GM21529 (cell line): ENCODE data around the gene TBC1D8.
A peak's percentile ranks its signal among the peaks of the same experiment; 100 is the strongest.

Source experiments
- ATAC-seq: cut with Tn5 transposase; IDR thresholded peaks from one replicate; pipeline ENCODE4 v1.9.1; 2021; ENCODE audit not compliant: unreplicated experiment

TBC1D8 gene

DNA sequence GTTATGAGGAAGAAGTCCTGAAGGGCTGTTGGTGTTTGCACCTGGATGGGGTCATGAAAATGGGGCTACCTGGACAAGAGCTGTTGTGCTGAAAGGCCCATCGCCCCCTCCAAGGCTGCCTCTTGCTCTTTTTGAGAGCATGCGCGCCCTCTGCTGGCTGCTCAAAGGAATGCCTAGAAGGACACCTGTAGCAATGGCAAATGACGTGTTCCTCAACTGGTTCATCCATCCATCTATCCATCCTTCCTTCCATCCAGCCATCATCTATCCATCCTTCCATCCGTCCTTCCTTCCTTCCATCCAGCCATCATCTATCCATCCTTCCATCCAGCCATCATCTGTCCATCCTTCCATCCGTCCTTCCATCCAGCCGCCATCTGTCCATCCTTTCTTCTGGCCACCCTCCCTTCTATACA lies 166.3 kb downstream of the TBC1D8 start:
- ATAC-seq = peak; percentile 72

DNA sequence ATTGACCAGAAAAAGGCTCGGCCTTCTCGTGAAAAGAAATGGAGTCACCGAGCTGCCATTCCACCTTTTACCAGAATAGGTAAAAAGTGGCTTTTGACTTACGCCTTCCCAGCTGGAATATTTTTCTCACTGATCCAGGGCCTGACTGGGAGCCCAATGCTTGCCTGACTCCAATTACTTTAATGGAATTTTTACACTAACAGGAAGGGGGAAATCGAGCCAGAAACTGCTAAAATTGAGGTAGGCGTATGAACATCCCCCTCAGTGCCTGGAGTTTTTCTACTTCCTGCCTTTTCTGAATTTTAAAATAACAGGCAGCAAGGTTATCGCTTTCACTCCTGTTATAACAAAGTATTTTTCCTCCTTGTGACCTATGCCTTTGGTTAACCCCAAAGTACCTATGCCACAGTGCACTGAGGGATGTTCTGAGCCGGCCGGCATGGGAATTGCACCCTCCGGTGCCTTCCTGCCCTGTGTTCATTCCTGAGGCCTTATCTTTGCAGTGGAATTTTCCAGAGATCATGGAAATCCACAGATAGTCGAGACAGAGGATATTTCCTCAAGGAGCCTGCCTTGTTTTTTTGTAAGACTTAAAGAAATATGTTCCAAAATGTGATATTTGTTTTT lies 167.4 kb downstream of the TBC1D8 start:
- no peak for ATAC-seq

DNA sequence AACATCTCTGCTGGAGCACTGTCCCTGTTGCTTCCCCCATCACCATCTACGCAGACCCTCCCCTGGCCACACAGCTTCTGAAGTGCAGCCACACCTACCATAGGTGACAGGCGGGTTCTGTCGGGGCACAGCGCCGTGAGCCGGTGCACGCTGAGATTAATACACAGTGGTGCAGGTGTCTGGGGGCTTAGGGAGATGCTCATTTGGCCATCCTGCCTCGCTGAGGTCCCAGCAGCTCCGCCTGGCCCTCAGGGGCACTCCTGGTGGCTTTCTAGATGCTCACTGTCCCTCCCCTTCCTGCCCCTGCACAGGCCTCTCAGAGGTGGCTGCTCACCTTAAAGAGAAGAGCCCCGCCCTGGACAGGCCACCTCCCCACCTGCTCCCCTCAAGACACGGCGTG lies 168.0 kb downstream of the TBC1D8 start:
- no peak for ATAC-seq

DNA sequence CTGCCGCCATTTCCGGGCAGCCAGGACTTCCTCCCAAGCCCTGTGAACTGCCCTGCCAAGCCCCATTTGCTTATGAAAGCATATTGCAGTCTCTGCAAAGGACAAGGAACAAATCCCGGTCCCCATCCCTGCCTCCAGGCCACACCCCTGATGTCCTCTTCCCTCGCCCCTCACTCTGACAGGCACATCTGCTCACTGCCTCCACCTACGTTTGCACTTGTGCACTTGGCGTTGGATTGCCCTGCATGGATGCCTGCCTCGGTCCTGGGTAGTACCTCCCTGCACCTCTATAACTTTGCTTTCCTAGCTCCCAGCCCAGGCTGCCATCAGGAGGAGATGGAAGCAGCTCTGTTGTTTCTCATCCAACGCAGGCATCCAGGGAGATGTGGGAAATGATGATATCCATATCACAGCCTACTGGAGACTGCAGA lies 168.7 kb downstream of the TBC1D8 start:
- ATAC-seq = no peak

DNA sequence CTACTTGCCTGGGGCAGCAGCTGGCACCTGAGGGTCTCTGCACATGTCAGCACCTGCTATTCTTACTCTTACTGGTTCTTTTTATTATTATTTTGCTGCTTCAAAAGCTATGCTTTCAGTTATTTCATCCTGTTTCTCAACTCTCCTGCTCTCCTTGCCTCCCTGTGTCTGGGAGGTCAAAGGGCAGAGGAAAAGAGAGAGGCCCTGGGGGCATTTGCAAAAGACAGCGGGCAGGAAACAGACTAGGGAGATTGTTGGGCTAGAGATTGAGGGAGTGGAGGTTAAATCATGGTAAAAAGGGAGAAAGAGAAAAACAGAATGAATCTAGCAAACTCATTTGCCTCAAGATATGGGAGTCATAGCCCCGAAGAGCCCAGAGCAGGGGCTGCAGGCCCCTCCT lies 170.2 kb downstream of the TBC1D8 start:
- no peak for ATAC-seq

DNA sequence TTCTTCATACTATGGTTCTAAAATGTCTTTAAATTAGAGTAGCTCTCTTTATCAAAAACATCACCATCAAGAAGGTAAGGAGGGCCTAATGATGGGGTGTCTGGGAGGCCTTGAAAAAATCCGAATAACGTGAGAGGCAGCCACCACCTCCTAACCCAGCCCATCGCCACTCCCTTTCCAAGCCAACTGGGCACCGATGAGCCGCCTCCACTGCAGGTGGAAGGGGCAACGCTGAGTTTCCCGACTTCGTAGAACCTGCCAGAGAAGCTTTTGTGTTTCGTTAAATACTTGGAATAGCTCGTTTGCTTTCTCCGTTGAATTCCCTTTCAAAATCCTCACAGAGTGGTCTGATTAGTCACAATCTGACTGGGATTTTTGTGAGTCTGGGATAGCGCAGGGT lies 171.1 kb downstream of the TBC1D8 start:
- ATAC-seq = no peak

DNA sequence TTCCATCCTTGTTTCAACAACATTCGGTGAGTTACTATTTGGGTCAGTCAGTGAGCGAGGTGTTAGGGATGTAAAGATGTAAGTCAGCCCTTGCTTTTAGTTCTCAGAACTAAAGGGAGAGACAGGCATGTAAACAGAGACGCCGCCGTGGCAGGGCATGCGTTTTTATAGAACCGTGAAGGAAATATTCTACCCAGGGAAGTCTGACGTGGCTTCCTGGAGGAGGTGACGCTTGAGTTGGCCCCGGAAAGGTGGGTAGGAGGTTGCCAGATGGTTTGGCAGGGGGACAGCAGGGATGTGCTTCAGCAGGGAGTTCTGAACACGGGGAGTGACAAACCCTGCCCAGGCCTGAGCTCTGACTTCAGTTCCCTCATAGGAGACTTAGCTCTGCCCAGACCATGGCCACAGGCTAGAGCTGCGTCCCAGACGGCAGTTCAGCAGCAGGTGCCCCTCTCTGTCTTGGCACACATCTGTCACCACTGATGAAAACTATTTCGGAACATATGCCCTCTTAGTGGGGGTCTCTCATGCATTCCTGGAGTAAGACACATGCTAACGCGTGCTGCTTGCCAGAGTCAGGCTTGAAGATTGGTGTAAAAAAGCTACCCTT lies 172.5 kb downstream of the TBC1D8 start:
- no peak for ATAC-seq

DNA sequence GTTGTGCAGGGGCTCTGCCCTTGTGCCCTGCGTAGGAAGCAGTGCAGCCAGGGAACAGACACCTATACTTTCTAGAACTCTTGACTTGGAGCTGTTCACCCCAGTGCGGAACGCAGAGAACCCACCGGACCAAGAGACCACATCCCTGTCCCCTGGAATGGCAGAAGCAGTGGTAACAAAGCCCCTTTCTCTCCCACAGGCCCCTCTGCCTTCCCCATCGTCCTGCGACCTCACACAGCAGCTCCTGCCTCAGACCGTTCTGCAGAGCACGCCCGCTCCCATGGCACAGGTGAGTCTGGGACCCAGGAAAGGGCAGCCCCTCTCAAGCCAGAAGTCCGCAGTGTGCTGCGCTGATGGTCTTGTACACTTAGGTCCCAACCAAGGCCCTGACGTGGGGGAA lies 173.7 kb downstream of the TBC1D8 start:
- no peak for ATAC-seq

DNA sequence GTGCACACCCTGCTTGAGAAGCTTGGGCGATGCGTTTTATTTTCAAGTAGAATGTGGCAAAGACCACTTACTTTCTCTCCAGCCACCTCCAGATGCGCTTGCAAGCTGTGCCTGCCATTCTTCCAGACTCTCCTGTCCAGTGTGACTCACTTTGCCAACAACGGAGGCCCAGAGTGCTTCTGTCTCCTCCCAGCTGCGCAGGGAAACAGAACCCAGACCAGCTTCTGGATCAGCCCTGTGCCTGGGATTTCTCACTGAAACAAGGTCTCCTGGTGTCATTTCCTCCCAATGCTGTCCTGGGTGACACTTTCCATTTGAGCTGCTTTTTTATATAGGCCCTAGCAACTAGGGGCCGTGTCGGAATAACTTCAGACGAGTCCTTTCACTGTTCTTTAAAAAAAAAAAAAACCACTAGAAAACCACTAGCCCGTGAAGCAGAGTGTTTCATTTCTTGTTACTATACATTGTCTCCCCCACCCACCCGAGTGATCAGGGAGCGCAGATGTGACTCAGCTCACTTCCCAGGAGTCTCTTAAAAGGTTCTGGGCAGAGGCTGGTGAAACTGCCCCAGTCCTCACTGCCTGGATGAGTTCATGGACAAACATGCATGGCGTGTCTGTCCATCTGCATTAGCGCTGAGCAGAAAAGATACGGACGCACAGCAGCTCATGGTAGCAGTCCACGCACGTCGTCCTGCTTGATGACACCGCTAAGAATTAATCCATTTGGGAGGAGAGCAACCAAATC lies 174.4 kb downstream of the TBC1D8 start:
- ATAC-seq = peak; percentile 84

DNA sequence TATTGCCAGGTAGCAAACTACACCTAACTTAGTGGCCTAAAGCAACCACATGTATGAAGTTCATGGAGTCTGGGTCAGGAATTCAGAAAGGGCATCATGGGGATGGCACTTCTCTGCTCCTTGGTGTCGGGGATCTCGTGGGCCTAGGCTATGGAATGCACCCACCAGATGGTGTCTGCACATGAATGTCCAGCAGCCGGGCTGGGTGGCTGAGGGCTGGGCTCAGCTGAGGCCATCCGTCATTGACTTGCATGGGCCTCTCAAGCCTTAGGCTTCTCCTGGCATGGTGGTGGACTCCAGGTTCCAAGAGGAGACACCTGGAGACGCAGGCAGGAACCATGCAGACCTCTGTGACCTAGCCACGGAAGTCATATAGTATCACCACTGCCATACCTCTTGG lies 175.1 kb downstream of the TBC1D8 start:
- ATAC-seq = no peak

DNA sequence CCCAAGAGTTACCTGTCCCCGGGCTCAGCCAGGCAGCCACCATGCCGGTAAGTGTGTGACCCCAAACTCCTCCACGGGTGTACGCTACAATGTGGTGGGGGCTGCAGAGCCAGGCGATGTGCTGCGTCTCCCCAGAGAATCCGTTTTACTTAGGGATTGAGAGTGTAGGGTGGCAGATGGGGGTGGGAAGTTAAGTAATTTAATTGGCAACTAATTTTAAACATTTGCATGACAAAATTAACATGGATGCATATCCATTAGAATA lies 175.7 kb downstream of the TBC1D8 start:
- ATAC-seq = no peak

DNA sequence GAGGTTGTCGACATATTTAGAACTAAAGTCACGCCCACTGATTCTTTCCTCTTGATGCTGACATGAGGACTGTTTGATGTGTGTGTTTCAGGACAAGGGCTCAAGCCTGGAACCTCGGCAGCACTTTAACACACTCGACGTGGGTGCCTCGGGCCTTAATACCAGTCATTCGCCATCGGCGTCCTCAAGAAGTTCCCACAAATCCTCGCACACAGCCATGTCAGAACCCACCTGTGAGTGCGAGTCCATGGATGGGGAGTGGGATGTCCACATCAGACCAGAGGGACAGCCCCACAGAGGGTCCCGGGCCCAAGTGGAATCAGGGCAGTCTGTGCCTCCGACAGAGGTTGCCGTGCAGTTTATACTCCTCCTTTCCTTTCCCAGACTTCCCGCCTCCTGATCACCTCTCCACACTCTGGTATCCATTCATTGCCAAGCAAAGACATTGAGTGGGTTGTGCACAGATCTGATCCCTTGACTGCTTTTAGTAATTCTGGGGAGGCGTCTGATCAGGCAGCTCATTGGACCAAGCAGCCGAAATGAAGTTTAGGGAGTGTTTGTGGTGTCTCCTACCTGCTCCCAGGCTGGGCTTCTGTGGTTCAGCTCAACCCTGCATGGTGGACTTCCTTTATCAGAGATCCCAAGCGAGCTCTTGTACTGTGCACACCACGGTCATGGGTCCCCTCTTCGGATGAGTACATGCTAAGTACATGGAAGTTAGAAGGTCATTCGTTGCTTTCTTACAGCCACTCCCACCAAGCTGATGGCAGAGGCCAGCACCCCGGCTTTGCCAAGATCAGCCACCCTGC lies 176.3 kb downstream of the TBC1D8 start:
- no peak for ATAC-seq

DNA sequence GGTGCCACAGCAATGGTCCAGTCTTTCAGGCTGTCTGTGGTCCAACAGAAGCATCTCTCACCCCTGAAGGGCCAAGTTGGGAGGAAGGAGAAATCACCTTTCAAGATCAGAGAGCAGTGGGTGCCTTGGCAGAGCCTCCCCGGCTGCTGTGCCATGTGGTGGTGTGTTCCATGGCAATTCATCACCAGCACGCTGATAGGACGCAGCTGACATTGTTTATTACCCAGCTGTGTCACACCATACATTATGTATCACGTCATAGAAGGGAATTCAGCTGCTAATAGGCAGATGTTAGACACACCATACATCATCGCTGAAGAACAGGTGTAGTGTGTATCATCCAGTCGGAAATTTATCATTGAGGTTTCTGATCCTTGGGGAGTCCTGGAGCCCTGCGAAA lies 178.7 kb downstream of the TBC1D8 start:
- ATAC-seq = no peak

DNA sequence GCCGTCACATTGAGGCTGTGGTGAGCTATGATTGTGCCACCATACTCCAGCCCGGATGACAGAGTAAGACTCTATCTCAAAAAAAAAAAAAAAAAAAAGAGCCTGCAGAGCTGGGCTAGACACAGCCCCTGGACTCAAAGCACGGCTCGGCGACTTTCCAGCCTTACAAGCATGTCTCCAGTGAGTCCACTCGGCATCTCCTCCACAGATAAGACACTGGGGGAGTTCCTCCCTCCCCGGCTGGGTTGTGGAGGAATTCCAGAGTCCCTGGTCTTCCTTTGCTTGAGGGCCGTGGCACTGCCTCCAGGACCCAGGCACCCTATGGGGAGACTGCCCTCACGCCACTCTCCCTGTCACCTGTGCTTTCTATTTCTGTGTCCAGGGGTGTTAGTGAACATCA lies 180.0 kb downstream of the TBC1D8 start:
- no peak for ATAC-seq

DNA sequence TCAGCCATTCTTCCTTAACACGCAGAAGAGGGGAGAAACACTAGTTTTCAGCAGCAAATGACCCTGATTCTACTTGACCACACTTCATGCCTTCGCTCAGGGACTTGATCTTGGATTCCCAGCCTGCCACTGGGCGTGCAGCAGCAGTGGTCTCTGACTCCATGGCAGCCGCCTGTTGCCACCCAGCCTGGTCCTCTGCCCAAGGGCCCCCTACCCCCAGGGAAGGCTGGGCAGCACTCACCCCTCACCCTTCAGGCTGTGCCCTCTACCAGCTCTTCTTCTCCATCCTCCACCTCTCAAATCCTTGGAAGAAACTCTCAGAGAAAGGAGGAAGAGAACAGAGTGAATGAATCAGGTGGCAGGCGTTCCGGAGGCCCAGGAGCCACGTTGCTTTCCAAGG lies 181.2 kb downstream of the TBC1D8 start:
- no peak for ATAC-seq

DNA sequence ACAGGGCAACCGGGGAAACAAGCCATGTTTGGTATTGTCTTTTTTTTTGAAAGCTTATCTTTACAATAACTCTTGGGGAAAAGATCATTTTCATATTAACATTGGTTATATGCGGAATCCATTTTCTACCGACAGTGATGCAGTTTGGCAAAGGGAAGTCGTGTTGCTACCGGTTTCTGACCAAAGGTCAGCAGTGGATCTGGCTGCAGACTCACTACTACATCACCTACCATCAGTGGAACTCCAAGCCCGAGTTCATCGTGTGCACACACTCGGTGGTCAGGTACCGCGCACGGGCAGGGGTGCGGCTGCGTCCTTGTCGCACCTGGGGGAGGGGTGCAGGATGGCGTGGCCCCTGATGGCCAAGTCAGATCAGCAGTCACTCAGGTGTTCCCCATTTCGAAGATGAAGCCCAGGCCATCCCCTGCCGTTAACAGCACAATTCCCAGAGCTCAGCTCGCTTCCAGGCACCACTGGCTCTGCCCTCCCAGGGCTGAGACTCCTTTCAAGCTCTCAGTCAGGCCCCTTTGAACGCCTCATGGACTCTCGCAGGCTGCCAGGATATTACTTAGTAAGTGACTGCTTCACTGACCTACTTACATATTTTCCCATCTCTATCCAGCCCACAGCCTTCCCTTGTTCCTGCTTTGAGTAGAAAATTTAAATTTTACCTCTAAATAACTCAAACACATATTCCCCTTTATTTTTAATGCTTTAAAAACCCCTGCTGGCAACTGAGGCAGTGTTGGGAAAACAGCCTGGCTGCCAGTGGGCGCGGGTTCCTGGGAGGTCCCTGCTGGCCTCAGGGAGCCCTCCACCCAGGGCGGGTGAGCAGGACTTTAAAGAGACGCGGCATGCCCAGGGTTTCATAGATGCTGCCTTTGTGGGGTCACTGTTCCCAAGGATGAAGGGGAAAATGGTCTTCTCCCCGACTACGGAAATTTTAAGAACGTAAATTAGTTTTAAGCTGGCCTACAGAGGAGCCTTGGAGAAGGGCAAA lies 182.7 kb downstream of the TBC1D8 start:
- ATAC-seq = no peak

DNA sequence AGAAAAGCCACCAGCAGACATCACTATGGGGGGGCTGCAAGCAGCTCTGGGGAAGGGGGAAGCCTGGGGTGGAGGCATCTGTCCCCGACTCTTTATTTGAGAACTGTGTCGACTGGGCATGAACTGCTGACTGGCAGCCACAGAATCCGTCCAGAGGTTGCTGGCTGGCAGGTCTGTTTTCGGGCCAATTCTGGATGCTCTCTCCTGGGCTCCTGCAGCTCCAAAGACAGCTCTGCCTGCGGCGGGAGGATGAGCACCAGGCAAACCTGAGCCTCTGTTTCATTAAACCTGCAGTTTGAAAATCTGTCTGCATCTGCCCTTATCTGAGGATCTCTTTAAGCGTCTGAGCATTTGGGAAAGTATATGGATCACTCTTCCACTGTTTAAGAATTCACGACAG lies 183.5 kb downstream of the TBC1D8 start:
- no peak for ATAC-seq

DNA sequence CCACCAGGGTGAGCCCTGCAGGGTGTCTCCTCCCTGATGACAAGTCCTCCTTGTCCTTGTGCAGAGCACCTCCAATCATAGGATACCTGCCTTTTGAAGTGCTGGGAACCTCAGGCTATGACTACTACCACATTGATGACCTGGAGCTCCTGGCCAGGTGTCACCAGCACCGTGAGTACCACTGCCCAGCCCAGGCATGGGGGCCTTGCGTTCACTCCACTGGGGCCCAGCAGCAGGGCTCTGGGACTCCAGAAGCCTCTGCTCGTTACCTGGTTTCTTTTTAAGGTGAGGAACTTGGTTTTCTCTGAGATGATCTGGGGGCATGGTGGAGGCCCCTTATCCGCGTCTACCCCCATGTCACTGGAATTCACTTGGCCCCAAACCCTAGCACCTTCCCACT lies 185.6 kb downstream of the TBC1D8 start:
- no peak for ATAC-seq

DNA sequence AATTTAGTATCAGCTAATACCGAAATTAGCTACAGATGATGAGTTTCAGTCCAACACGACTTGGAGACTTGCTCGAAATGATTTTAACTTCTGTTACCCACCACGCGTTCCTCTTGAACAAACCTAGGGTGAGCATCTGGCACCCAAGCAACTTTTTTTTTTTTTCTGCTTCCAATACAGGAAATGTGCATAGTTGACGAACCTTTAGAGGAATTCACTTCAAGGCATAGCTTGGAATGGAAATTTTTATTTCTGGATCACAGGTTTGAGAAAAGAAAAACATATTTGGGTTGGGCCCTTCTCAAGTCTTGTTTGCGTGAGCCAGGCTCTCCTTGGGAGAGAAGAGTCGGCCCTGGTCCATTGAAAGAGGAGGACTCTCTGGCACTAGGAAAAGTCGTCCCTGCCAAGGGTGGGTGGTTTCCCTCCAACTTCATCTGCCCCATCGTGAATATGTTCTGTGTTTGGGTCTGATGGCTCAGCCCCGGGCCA lies 186.5 kb downstream of the TBC1D8 start:
- ATAC-seq = no peak

DNA sequence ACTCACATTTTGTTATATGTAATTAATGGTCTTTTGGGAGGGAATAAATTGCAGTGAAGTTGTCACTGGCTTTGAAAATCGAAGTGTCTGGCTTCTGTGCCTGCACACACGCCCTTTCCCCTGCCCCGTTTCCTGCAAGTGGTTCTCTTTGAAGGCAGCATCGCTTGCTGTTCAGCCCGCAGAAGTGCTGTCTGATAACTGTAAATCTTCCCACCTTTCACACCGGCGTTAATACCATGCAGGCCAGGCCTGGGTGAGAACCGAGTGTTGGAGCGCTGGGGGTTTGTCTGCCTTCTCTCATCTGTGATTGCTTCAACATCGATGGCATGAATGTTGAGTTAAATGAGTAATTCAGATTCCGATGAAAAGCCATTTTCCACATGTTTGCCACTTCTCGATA lies 187.0 kb downstream of the TBC1D8 start:
- ATAC-seq = no peak

DNA sequence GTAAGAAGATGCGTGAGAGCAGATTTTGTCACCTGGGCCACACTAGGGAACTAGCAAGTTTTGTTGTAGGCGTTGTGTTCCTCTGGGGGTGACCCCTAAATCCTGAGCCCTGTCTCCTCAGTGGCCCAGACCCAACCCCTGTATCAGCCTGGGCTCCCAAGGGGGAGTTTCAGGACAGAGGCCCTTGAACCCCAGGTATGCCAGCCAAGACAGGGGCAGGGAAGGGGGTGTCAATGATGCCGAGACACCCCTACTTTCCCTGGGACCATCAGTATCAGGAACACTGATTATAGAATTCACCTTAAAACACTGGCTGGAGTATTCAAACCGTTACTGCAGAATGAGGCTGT lies 188.2 kb downstream of the TBC1D8 start:
- ATAC-seq = no peak
